Measurements from ENCODE around the gene NDC1.

NDC1 gene

GRCh38 chr1:53810497-53810896, 27.6 kb downstream of the NDC1 start:
- 0 out of 2 replicates have a peak overlapping the region, but pooled peaks have one; percentile 54 for H3K27ac ChIP-seq
- no peak for TF ChIP-seq CTCF (conservative IDR thresholded peaks at IDR 0.05; ENCODE audit: low read depth)
- ChIA-PET POLR2A (ENCODE audit: low non-redundant PET) (no interaction called here), CTCF (no interaction called here)
- no peak for DNase-seq (ENCODE audit: low spot score)

- CTCF ChIA-PET: no interaction called here
- no peak overlapping the region for H3K27ac ChIP-seq
- no peak for DNase-seq (ENCODE audit: low spot score)
- POLR2A ChIA-PET (ENCODE audit: low non-redundant PET): no interaction called here
- TF ChIP-seq CTCF (conservative IDR thresholded peaks at IDR 0.05; ENCODE audit: low read depth): no peak
These were observed 28.1 kb downstream of the NDC1 start for GRCh38 chr1:53810007-53810406.

GRCh38 chr1:53807916-53808315, 30.2 kb downstream of the NDC1 start:
- no peak overlapping the region for H3K27ac ChIP-seq
- TF ChIP-seq CTCF (conservative IDR thresholded peaks at IDR 0.05; ENCODE audit: low read depth): no peak
- CTCF ChIA-PET: interaction anchor here (0.7 kb wide), 1 partner anchor 39 kb away, joined by 3 read pairs; no protein-coding TSS in a partner anchor
- no peak for DNase-seq (ENCODE audit: low spot score)
- POLR2A ChIA-PET (ENCODE audit: low non-redundant PET): no interaction called here

- no peak overlapping the region for H3K27ac ChIP-seq
- CTCF ChIA-PET: no interaction called here
- DNase-seq (ENCODE audit: low spot score): no peak
- POLR2A ChIA-PET (ENCODE audit: low non-redundant PET): no interaction called here
- no peak for TF ChIP-seq CTCF (conservative IDR thresholded peaks at IDR 0.05; ENCODE audit: low read depth)
These were observed 33.1 kb downstream of the NDC1 start for GRCh38 chr1:53804791-53805505.

GRCh38 chr1:53804181-53804580, 33.9 kb downstream of the NDC1 start:
- no peak for TF ChIP-seq CTCF (conservative IDR thresholded peaks at IDR 0.05; ENCODE audit: low read depth)
- no peak overlapping the region for H3K27ac ChIP-seq
- ChIA-PET POLR2A (ENCODE audit: low non-redundant PET) (no interaction called here), CTCF (no interaction called here)
- DNase-seq (ENCODE audit: low spot score): no peak

- CTCF ChIA-PET: no interaction called here
- no peak overlapping the region for H3K27ac ChIP-seq
- no peak for DNase-seq (ENCODE audit: low spot score)
- POLR2A ChIA-PET (ENCODE audit: low non-redundant PET): no interaction called here
- no peak for TF ChIP-seq CTCF (conservative IDR thresholded peaks at IDR 0.05; ENCODE audit: low read depth)
These were observed 37.5 kb downstream of the NDC1 start for GRCh38 chr1:53800621-53801020.

All from RWPE1 (cell line).